Hepatocyte (in vitro differentiated cells): ENCODE measurements around the gene OCA2. TPM values are rescaled to one million over a fixed set of nuclear protein-coding genes. Genes with fewer than 3 reads are reported as not detected.

Source experiments
- DNase-seq: peaks from one replicate; pipeline ENCODE4 v3.0.0-alpha.2; 2016; ENCODE audit warnings: low spot score
- H2AFZ ChIP-seq: fragments of 200-600 bp; sonication (generic); 2 replicates; pipeline ENCODE4 v1.6.0; 2016; ENCODE audit warnings: antibody characterized with exemption, mild to moderate bottlenecking
- H3K27ac ChIP-seq: fragments of 200-600 bp; sonication (generic); 2 replicates; pipeline ENCODE4 v1.5.1; 2016; ENCODE audit warnings: mild to moderate bottlenecking
- H3K27me3 ChIP-seq: fragments of 200-600 bp; sonication (generic); 2 replicates; pipeline ENCODE4 v1.6.1; 2016
- H3K36me3 ChIP-seq: fragments of 200-600 bp; sonication (generic); replicated peaks from 2 replicates; pipeline ENCODE4 v1.5.1; 2016; ENCODE audit warnings: low read depth; ENCODE audit not compliant: insufficient read depth
- H3K4me1 ChIP-seq: fragments of 200-600 bp; sonication (generic); 2 replicates; pipeline ENCODE4 v1.5.1; 2016; ENCODE audit warnings: mild to moderate bottlenecking, moderate library complexity; ENCODE audit not compliant: insufficient read depth
- H3K4me2 ChIP-seq: fragments of 200-600 bp; sonication (generic); 2 replicates; pipeline ENCODE4 v1.6.0; 2016
- H3K4me3 ChIP-seq: fragments of 200-600 bp; sonication (generic); 2 replicates; pipeline ENCODE4 v1.5.1; 2016; ENCODE audit warnings: mild to moderate bottlenecking
- H3K79me2 ChIP-seq: fragments of 200-600 bp; sonication (generic); 2 replicates; pipeline ENCODE4 v1.6.0; 2017; ENCODE audit warnings: mild to moderate bottlenecking
- H3K9me2 ChIP-seq: fragments of 200-600 bp; sonication (generic); replicated peaks from 2 replicates; pipeline ENCODE4 v1.6.0; 2017; ENCODE audit warnings: mild to moderate bottlenecking; ENCODE audit not compliant: insufficient read depth
- H3K9me3 ChIP-seq: fragments of 200-600 bp; sonication (generic); 2 replicates; pipeline ENCODE4 v1.5.1; 2016; ENCODE audit warnings: low read depth, mild to moderate bottlenecking
- H4K20me1 ChIP-seq: fragments of 200-600 bp; sonication (generic); 2 replicates; pipeline ENCODE4 v1.6.0; 2016; ENCODE audit warnings: mild to moderate bottlenecking; ENCODE audit not compliant: insufficient read depth, poor library complexity, severe bottlenecking
- EZH2 ChIP-seq: fragments of 200-600 bp; sonication (generic); IDR thresholded peaks from 2 replicates; pipeline ENCODE4 v1.6.1; 2016; ENCODE audit warnings: antibody characterized with exemption, mild to moderate bottlenecking, borderline replicate concordance
- EZH2phosphoT487 ChIP-seq: fragments of 200-600 bp; sonication (generic); IDR thresholded peaks from one replicate; pipeline ENCODE4 v1.6.1; 2018; ENCODE audit warnings: antibody characterized with exemption, mild to moderate bottlenecking, low read depth, moderate library complexity; ENCODE audit not compliant: unreplicated experiment, severe bottlenecking
- WGBS: methylation state at CpG from one replicate; pipeline ENCODE4 v1.1.6; 2016; ENCODE audit warnings: low lambda C conversion rate; ENCODE audit errors: missing lambda C conversion rate; 5-methylcytosine and 5-hydroxymethylcytosine counted together
- polyA plus RNA-seq: library from polyadenylated mRNA; unstranded; fragments of >200 nt; fragmentation: Nextera tagmentation; extraction: Ambion mirVana; gene quantifications from 2 replicates; pipeline ENCODE4 v1.2.1, GENCODE V29; 2016
- total RNA-seq: library from RNA; depleted of rRNA; stranded (reverse); fragments of >200 nt; gene quantifications from 2 replicates; pipeline ENCODE4 v1.2.3, GENCODE V29; 2014
- TF ChIP-seq, protein P1 (sequence below): fragments of 200-600 bp; sonication (generic); IDR thresholded peaks from 2 replicates; pipeline ENCODE4 v1.5.1; 2016; ENCODE audit warnings: antibody characterized with exemption, mild to moderate bottlenecking; ENCODE audit not compliant: poor library complexity

Gene OCA2
- total and polyA plus RNA-seq, 2 experiments from 2014 or later = 25.1 to 27.7 TPM

DNA sequence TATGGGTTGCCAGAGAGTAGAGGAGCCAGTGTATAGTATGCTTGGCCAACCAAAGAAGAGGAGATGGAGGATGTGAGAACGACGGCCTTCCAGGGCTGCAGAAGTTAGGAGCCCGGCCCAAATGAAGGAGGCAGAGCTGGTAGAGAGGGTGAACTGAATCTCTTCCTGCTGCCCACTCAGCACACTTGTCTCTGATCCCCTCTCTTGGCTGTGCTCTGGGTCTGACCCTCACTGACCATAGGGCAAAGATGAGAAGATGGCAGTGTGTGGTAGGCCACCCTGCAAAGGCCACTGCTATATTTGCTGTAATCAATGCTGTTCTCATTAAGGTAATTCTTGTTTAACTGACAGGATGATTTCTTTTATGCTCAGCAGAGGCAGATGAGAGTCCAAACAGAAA is 256.0 kb downstream of the OCA2 start:
- Histone ChIP-seq H3K4me2 (no peak overlapping the region), H3K4me1 (no peaks in the 10 kb centered on the region), H4K20me1 (no peaks in the 10 kb centered on the region), H3K9me2 (no peaks in the 10 kb centered on the region), H3K4me3 (no peak overlapping the region), H2AFZ (no peak overlapping the region), H3K9me3 (no peaks in the 10 kb centered on the region), H3K79me2 (no peaks in the 10 kb centered on the region), H3K27me3 (no peaks in the 10 kb centered on the region), H3K36me3 (no peaks in the 10 kb centered on the region), H3K27ac (no peak overlapping the region)
- WGBS = 92% methylated on average over 3 of the region's 3 CpGs
- no peak for DNase-seq
- TF ChIP-seq EZH2 (no peak), EZH2phosphoT487 (no peak)
- TF ChIP-seq, protein P1, sequence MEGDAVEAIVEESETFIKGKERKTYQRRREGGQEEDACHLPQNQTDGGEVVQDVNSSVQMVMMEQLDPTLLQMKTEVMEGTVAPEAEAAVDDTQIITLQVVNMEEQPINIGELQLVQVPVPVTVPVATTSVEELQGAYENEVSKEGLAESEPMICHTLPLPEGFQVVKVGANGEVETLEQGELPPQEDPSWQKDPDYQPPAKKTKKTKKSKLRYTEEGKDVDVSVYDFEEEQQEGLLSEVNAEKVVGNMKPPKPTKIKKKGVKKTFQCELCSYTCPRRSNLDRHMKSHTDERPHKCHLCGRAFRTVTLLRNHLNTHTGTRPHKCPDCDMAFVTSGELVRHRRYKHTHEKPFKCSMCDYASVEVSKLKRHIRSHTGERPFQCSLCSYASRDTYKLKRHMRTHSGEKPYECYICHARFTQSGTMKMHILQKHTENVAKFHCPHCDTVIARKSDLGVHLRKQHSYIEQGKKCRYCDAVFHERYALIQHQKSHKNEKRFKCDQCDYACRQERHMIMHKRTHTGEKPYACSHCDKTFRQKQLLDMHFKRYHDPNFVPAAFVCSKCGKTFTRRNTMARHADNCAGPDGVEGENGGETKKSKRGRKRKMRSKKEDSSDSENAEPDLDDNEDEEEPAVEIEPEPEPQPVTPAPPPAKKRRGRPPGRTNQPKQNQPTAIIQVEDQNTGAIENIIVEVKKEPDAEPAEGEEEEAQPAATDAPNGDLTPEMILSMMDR = no peak

DNA sequence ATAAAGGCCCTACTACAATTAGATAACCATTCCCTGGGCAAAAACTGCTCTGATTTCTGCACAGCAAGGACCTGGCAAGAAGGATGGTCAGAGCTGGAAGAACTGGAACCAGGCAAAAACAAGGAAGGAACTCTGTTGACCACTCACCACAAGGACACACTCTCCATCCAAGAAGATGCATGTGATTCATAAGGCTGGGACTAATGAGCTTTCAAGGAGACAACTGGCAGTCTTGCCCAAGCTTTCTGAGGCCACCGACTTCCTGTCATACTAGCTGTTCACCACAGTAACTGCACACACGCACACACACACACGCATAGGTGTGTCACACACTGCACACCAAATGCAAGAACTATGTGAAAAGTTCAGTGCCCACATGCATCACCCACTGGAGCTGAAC is 256.6 kb downstream of the OCA2 start:
- no peaks in the 10 kb centered on the region for H3K9me2 ChIP-seq
- no peaks in the 10 kb centered on the region for H4K20me1 ChIP-seq
- H3K79me2 ChIP-seq = no peaks in the 10 kb centered on the region
- no peaks in the 10 kb centered on the region for H3K27me3 ChIP-seq
- no peak for DNase-seq
- no peaks in the 10 kb centered on the region for H3K4me1 ChIP-seq
- no peak overlapping the region for H3K27ac ChIP-seq
- H3K4me3 ChIP-seq = no peak overlapping the region
- H3K4me2 ChIP-seq = no peak overlapping the region
- no peaks in the 10 kb centered on the region for H3K36me3 ChIP-seq
- TF ChIP-seq EZH2phosphoT487 = no peak
- TF ChIP-seq, protein P1 = no peak
- TF ChIP-seq EZH2 = no peak
- no peaks in the 10 kb centered on the region for H3K9me3 ChIP-seq
- 92% methylated on average over 3 of the region's 3 CpGs for WGBS
- no peak overlapping the region for H2AFZ ChIP-seq

DNA sequence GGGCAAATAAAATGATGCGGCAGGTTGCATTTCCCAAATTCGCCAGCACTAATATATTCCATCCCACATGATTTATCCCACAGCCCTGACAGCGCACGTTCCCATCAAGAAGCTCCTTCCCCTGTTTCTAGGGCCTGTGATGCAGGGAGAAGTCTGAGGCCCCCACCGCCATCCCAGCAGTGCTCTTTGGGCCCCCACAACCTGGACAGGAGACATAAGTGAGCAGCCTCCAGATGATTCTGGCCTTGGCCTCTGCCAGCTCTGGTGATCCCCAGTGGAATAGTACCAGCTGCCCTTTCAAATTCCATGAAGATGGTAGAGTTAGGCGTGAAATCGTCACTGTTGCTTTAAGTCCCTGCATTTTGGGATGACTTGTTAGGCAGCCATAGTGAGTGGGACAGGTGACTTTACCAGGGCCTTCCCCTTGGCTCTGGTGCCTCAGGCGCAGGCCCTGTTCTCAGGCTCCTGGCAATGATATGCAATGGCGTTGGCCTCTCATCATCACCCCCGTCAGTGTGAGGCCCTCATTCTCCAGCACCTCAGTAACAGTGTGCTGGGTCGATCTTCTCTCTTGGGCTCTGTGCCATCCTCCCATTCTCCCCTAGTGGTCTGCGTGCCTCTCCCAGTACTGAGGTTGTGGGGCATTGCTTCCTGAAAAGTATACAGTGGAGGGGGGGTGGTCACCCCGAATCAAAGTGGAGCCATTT is 263.7 kb downstream of the OCA2 start:
- no peak overlapping the region for H3K4me3 ChIP-seq
- no peaks in the 10 kb centered on the region for H3K36me3 ChIP-seq
- DNase-seq = no peak
- 94% methylated on average over 13 of the region's 13 CpGs for WGBS
- no peaks in the 10 kb centered on the region for H3K79me2 ChIP-seq
- H4K20me1 ChIP-seq = no peaks in the 10 kb centered on the region
- TF ChIP-seq EZH2 = no peak
- TF ChIP-seq, protein P1 = no peak
- TF ChIP-seq EZH2phosphoT487 = no peak
- H3K27me3 ChIP-seq = no peaks in the 10 kb centered on the region
- no peak overlapping the region for H2AFZ ChIP-seq
- no peak overlapping the region for H3K4me2 ChIP-seq
- no peak overlapping the region for H3K27ac ChIP-seq
- H3K4me1 ChIP-seq = no peaks in the 10 kb centered on the region
- H3K9me3 ChIP-seq = no peaks in the 10 kb centered on the region
- no peaks in the 10 kb centered on the region for H3K9me2 ChIP-seq

DNA sequence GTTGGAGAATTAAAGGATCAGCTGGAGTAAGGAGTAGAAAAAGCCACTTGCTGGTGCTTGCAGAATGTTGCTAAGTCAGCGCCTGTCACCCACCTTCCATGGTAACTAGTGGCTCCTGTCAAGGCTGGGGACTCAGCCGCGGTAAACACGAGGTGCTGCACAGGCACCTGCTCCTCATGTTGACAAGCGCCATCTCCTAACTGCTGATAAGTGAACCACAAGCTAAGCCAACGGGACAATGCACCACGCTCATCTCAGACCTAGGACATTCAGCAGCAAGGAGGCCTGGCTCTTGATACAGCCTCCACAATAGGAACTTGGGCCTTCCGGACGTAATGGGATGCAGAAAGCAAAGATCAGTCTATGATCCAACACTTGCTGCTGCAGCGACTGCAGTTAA is 264.4 kb downstream of the OCA2 start:
- H3K27me3 ChIP-seq = no peaks in the 10 kb centered on the region
- H3K36me3 ChIP-seq = no peaks in the 10 kb centered on the region
- DNase-seq = no peak
- H3K27ac ChIP-seq = no peak overlapping the region
- no peaks in the 10 kb centered on the region for H3K9me2 ChIP-seq
- no peaks in the 10 kb centered on the region for H3K4me1 ChIP-seq
- H3K4me3 ChIP-seq = no peak overlapping the region
- 89% methylated on average over 10 of the region's 10 CpGs for WGBS
- no peak overlapping the region for H3K4me2 ChIP-seq
- H4K20me1 ChIP-seq = no peaks in the 10 kb centered on the region
- H3K9me3 ChIP-seq = no peaks in the 10 kb centered on the region
- TF ChIP-seq, protein P1 = no peak
- TF ChIP-seq EZH2phosphoT487 = no peak
- TF ChIP-seq EZH2 = no peak
- H2AFZ ChIP-seq = no peak overlapping the region
- H3K79me2 ChIP-seq = no peaks in the 10 kb centered on the region
